Measurements from ENCODE around the gene REEP5. TPM values are rescaled to one million over a fixed set of nuclear protein-coding genes. Genes with fewer than 3 reads are reported as not detected.

REEP5 gene
- total and polyA plus RNA-seq, 2 of the 13 experiments (the other 11 are each of a cell fraction or from before 2014, with no cell fraction given), result 49.4 to 239 TPM

DNA sequence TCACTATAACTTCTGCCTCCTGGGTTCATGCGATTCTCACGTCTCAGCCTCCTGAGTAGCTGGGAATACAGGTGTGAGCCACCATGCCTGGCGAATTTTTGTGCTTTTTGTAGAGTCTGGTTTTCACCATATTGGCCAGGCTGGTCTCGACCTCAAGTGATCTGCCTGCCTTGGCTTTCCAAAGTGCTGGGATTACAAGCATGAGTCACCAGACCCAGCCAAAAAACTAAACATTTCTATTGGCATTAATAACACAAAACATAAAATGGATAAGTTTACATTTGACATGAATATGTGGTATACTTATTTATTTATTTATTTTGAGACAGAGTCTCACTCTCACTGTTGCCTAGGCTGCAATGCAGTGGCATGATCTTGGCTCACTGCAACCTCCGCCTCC lies 13.6 kb upstream of the REEP5 start:
- in situ Hi-C loops (cut with HindIII; ENCODE audit: extremely low pct_ligation_motif_present, low pct_unique_long_range_greater_than_20kb) (no loop called here), intact Hi-C loops (cut with micrococcal nuclease; ENCODE audit: unreplicated experiment) (no loop called here)
- no TSS peak for BruUV-seq (replicated peaks)
- no peak overlapping the region for H3K4me3 ChIP-seq (replicated peaks in 1 of 3; ENCODE audit: insufficient read depth in 1 of 3, low read depth in 2 of 3, low read length in 3 of 3)
- no peaks in the 10 kb centered on the region for H3K9me3 ChIP-seq (ENCODE audit: low read length)
- no peak overlapping the region for H2AFZ ChIP-seq (ENCODE audit: low read length)
- no peak for ATAC-seq
- no peaks in the 10 kb centered on the region for H3K4me1 ChIP-seq (ENCODE audit: insufficient read depth, low read length)
- WGBS (ENCODE audit: low lambda C conversion rate), result 80% methylated on average over 5 of the region's 5 CpGs
- no peak overlapping the region for H3K4me2 ChIP-seq (ENCODE audit: low read depth, low read length)
- FAIRE-seq, result no peak
- DNase-seq (ENCODE audit: low spot score), result no peak
- CTCF ChIA-PET (ENCODE audit: low intra/inter-chr PET ratio, low total read pairs), result no interaction called here
- H3K79me2 ChIP-seq (ENCODE audit: insufficient read depth, low read length), result no peaks in the 10 kb centered on the region
- no peaks in the 10 kb centered on the region for H3K36me3 ChIP-seq (replicated peaks in 1 of 2; ENCODE audit: control insufficient read depth in 1 of 2, insufficient read depth in 2 of 2, low read length in 2 of 2)
- TF ChIP-seq ZNF775 (CRISPR knock-in tag; IDR thresholded peaks at IDR 0.05; ENCODE audit: borderline replicate concordance), result no peak
- TF ChIP-seq KLF13 (CRISPR knock-in tag; IDR thresholded peaks at IDR 0.05), result no peak
- no peak for TF ChIP-seq HIVEP1 (CRISPR knock-in tag; IDR thresholded peaks at IDR 0.05)
- TF ChIP-seq, protein P1, sequence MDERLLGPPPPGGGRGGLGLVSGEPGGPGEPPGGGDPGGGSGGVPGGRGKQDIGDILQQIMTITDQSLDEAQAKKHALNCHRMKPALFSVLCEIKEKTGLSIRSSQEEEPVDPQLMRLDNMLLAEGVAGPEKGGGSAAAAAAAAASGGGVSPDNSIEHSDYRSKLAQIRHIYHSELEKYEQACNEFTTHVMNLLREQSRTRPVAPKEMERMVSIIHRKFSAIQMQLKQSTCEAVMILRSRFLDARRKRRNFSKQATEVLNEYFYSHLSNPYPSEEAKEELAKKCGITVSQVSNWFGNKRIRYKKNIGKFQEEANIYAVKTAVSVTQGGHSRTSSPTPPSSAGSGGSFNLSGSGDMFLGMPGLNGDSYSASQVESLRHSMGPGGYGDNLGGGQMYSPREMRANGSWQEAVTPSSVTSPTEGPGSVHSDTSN (CRISPR knock-in tag; IDR thresholded peaks at IDR 0.05), result no peak
- TF ChIP-seq ZNF431 (CRISPR knock-in tag; IDR thresholded peaks at IDR 0.05; ENCODE audit: borderline replicate concordance, low read depth), result no peak
- TF ChIP-seq, protein P2, sequence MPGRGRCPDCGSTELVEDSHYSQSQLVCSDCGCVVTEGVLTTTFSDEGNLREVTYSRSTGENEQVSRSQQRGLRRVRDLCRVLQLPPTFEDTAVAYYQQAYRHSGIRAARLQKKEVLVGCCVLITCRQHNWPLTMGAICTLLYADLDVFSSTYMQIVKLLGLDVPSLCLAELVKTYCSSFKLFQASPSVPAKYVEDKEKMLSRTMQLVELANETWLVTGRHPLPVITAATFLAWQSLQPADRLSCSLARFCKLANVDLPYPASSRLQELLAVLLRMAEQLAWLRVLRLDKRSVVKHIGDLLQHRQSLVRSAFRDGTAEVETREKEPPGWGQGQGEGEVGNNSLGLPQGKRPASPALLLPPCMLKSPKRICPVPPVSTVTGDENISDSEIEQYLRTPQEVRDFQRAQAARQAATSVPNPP (CRISPR knock-in tag; IDR thresholded peaks at IDR 0.05), result no peak
- no peak for TF ChIP-seq MYC (CRISPR knock-in tag; IDR thresholded peaks at IDR 0.05; ENCODE audit: borderline replicate concordance)
- no peak for TF ChIP-seq ZNF788 (CRISPR knock-in tag; IDR thresholded peaks at IDR 0.05; ENCODE audit: borderline replicate concordance)
- TF ChIP-seq ZNF709 (CRISPR knock-in tag; IDR thresholded peaks at IDR 0.05), result no peak
- no peak for TF ChIP-seq ZNF598 (CRISPR knock-in tag; IDR thresholded peaks at IDR 0.05; ENCODE audit: borderline replicate concordance)
- TF ChIP-seq, protein P3, sequence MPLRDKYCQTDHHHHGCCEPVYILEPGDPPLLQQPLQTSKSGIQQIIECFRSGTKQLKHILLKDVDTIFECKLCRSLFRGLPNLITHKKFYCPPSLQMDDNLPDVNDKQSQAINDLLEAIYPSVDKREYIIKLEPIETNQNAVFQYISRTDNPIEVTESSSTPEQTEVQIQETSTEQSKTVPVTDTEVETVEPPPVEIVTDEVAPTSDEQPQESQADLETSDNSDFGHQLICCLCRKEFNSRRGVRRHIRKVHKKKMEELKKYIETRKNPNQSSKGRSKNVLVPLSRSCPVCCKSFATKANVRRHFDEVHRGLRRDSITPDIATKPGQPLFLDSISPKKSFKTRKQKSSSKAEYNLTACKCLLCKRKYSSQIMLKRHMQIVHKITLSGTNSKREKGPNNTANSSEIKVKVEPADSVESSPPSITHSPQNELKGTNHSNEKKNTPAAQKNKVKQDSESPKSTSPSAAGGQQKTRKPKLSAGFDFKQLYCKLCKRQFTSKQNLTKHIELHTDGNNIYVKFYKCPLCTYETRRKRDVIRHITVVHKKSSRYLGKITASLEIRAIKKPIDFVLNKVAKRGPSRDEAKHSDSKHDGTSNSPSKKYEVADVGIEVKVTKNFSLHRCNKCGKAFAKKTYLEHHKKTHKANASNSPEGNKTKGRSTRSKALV (CRISPR knock-in tag; IDR thresholded peaks at IDR 0.05), result no peak
- TF ChIP-seq ZNF121 (CRISPR knock-in tag; IDR thresholded peaks at IDR 0.05), result no peak
- TF ChIP-seq, protein P4, sequence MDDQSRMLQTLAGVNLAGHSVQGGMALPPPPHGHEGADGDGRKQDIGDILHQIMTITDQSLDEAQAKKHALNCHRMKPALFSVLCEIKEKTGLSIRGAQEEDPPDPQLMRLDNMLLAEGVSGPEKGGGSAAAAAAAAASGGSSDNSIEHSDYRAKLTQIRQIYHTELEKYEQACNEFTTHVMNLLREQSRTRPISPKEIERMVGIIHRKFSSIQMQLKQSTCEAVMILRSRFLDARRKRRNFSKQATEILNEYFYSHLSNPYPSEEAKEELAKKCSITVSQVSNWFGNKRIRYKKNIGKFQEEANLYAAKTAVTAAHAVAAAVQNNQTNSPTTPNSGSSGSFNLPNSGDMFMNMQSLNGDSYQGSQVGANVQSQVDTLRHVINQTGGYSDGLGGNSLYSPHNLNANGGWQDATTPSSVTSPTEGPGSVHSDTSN (CRISPR knock-in tag; IDR thresholded peaks at IDR 0.05; ENCODE audit: borderline replicate concordance), result no peak
- no peak for TF ChIP-seq ZNF7 (CRISPR knock-in tag; IDR thresholded peaks at IDR 0.05)
- TF ChIP-seq ZNF577 (CRISPR knock-in tag; IDR thresholded peaks at IDR 0.05; ENCODE audit: borderline replicate concordance, low read depth), result no peak
- TF ChIP-seq, protein P5, sequence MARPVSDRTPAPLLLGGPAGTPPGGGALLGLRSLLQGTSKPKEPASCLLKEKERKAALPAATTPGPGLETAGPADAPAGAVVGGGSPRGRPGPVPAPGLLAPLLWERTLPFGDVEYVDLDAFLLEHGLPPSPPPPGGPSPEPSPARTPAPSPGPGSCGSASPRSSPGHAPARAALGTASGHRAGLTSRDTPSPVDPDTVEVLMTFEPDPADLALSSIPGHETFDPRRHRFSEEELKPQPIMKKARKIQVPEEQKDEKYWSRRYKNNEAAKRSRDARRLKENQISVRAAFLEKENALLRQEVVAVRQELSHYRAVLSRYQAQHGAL (CRISPR knock-in tag; IDR thresholded peaks at IDR 0.05; ENCODE audit: not compliant biosample characterization), result no peak
- no peak for TF ChIP-seq SRF (IDR thresholded peaks at IDR 0.05; ENCODE audit: low read depth, low read length)
- no peak for TF ChIP-seq ZSCAN30 (CRISPR knock-in tag; IDR thresholded peaks at IDR 0.05)
- H4K20me1 ChIP-seq (ENCODE audit: insufficient read depth, low read length), result no peaks in the 10 kb centered on the region
- POLR2A ChIA-PET, result no interaction called here
- H3K27me3 ChIP-seq (ENCODE audit: control insufficient read depth in 1 of 2, insufficient read depth in 2 of 2, low read length in 2 of 2), result no peaks in the 10 kb centered on the region
- no peak overlapping the region for H3K9ac ChIP-seq (ENCODE audit: insufficient read depth, low read depth, low read length)
- no peak overlapping the region for H3K27ac ChIP-seq (ENCODE audit: extremely low read length, insufficient read depth, low read length)
